Islet precursor cell (in vitro differentiated cells): Measurements from ENCODE around the gene ANKUB1.
"Not testable (repeated sequence)": the region's sequence is repeated elsewhere in the genome, so short reads cannot be mapped to it uniquely, and the experiment has no call there.

Source experiments
- DNase-seq: peaks from one replicate; pipeline ENCODE4 v3.0.0-alpha.2; 2018

ANKUB1 gene, protein sequence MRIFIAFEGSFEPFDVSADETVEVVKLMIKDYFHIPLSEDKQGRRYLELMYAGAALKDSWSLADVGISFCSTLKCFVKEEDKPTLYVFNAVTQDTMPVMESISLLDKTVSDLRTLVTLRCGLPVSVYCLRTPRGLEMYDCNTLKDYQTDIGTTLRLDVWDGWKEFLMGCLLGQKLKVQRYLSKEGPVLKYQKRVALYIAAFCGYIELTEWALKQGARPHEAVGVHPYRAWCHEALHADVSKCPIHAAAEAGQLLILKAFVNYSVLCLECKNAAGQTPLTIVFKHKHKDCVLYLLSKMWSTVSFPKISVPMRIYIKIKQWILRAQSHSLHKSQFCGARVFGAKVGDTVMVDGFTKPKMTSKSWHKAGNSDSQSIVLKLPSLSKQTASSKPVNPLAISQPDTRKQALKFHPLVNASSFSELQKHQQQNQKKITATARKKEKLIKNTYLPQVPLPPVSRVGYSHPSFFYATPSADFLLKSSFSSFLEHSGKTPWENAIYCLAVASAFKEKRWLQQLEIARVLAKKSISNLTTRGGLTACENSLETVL

DNA sequence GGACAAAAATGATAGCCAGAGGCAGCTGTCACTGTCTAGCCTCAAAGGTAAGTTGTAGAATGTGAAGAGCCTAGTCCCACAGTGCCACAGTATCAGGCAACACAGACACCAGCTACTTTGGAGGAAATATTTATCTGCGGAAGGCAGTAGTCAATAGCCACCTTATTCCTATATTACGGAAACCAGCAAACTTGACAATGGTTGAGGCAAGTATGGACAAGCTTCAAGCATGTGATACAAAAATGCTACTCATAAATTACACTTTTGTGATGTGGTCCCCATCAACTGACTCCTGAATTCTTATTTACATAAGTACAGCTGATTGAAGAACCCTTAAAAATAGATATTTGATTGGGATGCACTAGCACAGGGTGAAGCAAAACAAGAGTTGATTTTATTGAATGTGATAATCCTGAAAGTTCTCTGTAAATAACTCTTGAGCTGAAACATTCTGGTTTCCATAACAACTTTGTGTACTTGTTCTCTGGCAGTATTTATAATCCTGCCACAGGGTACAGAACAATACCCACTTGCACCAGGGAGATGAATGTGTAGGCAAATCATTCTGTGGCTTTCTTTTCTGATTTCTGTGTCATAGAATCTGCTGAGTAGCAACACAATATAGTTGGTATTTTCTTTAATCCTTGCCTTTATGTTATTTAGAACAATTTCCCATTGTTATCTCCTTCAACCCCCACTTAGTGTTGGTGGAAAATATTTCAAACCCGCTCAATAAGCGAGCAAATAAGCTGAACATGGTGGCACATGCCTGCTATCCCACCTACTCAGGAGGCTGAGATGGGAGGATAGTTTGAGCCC lies at the start of gene ANKUB1:
ANKUB1 (minus strand) TSS at position 103 of the 819 bp plus-strand sequence. CDS start 188 bp downstream, outside the sequence.
- DNase-seq: no peak

DNA sequence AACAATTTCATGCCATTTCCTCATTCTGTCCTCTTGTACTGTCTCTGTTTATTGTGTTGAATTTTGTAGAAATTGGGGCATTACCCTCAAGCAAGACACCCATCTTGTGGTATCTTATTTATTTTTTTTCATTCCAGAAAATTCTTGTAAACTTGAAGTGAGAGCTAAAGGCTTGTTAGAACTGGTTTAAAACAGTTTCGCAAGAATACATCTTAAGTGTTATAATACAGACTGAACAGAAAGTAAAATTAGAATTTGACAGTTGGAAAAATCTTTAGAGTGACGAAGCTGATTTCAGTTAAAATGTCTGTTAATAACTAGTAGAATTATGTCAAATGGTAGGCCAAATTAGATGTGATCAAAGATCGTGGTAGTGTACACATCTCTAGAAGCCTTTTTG lies 47.5 kb upstream of the ANKUB1 start:
- no peak for DNase-seq

DNA sequence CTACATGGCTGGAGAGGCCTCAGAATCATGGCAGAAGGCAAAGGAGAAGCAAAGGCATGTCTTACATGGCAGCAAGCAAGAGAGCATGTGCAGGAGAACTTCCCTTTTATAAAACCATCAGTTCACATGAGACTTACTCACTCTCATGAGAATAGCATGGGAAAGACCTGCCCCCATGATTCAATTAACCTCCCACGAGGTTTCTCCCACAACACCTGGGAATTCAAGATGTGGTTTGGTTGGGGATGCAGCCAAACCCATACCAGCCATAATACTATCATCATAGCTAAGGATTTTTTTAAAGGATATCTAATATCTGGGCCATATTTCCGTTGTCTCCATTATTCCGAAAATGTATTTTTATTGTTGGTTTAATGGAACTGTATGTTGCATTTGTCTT lies 47.1 kb upstream of the ANKUB1 start:
- DNase-seq: not testable (repeated sequence)

DNA sequence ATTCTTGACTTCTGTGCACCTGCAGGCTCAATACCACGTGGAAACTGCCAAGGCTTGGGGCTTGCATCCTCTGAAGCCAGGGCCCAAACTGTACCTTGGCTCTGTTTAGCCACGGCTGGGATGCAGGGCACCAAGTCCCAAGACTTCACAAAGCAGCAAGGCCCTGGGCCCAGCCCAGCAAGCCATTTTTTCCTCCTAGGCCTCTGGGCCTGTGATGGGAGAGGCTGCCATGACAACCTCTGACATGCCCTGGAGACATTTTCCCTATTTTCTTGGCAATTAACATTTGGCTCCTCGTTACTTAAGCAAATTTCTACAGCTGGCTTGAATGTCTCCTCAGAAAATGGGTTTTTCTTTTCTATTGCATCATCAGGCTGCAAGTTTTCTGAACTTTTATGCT lies 46.1 kb upstream of the ANKUB1 start:
- DNase-seq: not testable (repeated sequence)

DNA sequence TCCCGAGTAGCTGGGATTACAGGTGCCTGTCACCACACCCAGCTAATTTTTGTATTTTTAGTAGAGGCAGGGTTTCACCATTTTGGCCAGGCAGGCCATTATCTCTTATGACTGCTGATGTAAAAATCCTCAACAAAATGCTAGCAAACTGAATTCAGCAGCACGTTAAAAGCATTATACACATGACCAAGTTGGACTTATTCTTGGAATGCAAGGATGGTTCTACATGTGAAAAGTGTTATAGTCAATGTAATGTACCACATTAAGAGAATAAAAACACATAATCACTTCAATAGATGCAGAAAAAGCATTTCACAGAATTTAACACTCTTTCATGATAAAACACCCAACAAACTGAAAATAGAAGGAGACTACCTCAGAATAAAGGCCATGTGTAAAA lies 40.9 kb upstream of the ANKUB1 start:
- DNase-seq: no peak

DNA sequence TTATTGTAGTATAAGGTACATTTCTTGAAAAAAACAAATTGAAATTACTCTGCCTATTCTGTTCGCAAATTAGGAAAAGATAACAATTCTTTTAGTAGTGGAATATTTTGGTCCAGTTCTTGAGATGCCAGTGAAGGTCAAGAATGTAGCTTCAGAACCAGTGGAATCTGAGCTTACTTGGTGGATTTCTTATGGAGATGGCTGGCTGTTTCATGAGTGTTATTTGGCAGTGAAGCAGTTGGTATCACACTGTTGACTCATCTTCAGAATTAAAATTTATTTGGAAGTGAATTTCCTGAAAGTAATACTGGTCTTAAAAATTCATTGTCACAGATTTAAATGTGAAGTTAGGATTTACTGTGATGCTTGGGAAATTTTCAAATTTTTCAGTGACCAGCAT lies 39.7 kb upstream of the ANKUB1 start:
- DNase-seq: no peak

DNA sequence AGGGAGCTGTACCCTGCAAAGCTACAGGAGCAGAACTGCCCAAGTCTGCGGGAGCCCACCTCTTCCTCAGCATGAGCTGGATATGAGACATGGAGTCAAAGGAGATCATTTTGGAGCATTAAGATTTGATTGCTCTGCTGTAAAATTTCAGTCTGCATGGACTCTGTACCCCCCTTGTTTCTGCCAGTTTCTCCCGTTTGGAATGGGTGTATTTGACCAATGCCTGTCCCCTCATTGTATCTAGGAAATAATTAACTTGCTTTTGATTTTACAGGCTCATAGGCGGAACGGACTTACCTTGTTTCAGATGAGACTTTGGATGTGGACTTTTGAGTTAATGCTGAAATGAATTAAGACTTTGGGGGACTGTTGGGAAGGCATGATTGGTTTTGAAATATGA lies 39.0 kb upstream of the ANKUB1 start:
- no peak for DNase-seq

DNA sequence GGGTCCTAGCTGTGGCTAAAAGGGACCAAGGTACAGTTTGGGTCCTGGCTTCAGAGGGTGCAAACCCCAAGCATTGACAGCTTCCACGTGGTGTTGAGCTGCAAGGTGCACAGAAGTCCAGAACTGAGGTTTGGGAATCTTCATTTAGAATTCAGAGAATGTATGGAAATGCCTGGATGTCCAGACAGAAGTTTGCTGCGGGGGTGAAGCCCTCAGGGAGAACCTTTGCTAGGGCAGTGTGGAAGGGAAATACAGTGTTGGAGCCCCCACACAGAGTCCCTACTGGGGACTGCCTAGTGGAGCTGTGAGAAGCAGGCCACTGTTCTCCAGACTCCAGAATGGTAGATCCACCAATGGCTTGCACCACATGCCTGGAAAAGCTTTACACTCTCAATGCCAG lies 38.5 kb upstream of the ANKUB1 start:
- DNase-seq: no peak

DNA sequence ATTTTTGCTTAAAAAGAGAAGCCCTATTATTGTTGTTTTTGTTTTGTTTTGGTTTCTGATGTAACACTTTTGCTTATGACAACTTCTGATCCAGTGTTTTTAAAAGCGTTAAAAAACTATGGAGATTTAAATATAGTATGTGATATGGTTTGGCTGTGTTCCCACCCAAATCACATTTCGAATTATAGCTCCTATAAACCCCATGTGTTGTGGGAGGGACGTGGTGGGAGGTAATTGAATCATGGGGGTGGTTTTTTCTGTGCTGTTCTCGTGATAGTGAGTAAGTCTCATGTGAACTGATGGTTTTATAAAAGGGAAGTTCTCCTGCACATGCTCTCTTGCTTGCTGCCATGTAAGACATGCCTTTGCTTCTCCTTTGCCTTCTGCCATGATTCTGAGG lies 37.3 kb upstream of the ANKUB1 start:
- DNase-seq: not testable (repeated sequence)

DNA sequence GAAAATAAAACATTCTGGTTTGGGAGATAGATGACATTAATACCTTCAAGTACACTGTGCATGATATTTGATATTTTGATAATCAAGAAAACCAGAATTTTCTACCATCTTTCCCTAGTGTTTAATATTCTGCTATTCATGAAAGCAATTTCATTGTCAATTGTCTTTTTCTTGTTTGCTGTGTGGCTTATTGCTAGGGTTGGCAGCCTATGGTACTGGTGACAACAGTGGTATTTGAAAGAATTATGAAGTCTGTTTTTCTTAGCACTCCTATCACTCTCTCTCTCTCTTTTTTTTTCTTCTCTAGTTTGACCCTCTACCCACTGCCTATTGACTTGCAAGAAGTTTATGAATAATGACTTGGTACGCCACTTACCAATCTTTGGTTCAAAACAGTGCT lies 36.0 kb upstream of the ANKUB1 start:
- no peak for DNase-seq

DNA sequence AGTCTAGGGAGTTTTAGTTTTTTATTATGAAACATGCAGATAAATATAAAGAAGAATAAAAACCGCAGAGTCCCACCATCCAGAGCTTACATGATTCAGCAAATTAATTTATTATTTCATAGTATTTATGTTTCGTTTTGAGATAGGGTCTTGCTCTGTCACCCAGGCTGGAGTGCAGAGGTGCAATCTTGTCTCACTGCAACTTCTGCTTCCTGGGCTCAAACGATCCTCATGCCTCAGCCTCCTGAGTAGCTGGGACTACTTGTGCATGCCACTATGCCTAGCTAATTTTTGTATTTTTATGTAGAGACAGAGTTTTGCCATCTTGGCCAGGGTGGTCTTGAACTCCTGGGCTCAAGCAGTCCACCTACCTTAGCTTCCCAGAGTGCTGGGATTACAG lies 34.3 kb upstream of the ANKUB1 start:
- no peak for DNase-seq

DNA sequence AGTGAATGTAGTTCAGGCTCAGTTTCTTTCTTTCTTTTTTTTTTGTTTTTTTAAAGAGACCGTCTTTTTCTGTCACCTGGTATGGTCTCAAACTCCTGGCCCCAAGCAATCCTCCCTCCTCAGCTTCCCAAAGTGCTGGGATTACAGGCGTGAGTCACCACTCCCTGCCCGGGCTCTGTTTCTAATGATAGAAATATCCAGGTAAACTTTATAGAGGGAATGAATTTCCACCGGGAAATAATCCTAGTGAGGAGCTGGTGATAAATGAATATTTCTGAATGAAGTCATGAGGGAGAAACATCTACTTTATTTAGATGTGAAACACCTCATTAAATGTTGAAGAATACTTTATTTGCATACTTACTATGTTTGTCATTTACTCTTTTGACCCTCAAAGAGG lies 27.8 kb upstream of the ANKUB1 start:
- DNase-seq: peak; percentile 60

DNA sequence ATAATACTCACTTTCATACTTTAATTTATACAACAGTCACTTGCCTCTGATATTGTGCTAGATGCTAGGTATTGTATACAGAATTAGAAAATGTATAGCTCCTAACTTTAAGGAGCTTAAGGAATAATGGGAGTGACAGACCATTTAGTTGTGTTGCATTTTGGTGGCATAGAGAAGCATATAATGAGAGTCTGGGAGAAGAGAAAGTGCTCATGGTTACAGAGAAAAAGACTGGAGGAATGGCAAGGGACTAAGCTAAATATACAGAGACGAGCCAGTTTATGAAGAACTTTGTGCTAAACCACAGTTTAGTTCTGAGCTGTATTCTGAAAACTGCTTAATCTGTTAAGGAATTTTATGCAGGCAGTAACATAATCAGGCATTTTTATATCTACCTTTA lies 27.1 kb upstream of the ANKUB1 start:
- no peak for DNase-seq

DNA sequence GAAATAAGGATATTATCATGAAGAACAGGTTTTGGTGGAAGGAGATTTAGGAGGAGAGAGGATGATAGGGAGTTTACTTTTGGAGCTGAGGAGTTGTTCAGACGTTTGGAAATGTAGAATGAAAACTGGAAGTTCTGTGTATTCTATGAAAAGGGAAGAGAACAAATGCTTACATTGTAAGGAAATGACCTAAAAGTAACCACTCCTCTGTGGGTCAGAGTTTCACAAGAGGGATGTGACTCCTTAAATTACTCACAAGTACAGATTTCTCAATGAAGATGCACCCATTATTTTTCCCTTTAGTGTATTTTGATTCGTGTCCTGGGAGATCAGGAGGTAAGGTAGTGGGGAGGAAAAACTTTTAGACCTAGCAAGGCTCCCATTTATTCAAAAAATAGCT lies 24.6 kb upstream of the ANKUB1 start:
- DNase-seq: no peak

DNA sequence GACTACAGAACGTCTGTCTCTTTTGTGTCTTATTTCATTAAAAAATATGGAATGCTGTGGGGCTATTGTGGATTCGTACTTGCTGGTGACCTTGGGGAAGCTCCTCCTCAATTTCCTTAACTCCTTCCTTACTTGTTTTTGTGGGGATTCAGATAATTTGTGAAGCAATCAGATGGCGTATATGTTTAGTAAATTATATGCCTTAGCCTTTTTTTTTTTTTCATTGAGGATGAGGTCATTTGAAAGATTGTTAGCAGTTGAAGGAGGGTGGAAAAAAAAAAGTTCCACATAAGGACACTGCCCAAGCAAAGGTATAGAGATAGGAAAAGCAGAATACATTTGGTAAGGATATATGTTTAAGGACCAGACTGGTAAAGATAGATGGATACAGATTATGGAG lies 24.0 kb upstream of the ANKUB1 start:
- DNase-seq: no peak

DNA sequence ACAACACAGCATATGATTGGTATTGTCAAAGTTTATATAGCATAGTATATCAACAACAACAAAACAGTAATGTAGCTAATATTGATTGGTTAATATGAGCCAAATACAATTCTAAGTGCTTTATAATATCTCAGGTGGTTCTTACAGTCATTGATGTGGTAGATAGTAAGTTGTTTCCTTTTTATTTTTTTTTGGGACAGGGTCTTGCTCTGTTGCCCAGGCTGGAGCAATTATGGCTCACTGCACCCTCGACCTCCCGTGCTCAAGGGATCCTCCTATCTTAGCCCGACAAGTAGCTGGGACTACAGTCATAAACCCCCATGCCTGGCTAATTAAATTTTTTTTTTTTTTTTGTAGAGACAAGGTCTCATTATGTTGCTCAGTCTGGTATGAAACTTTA lies 23.4 kb upstream of the ANKUB1 start:
- DNase-seq: no peak

DNA sequence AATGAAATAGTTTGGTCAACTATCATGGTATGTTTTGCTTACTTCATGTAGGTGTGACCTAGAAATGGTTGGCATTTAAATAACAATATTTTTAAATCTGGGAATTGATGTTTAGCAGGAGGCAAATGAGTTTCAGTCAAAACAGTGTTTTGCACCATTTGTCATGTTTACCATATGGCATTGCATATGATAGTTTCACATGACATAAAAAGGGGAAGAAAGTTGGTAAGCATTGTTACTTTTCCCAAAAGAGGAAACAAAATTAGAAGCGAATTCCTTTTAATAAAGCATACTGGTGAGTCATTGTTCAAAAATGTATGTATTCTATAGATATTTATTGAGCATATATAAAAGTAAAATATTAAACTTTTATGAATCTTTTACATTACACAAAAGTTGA lies 23.0 kb upstream of the ANKUB1 start:
- DNase-seq: no peak

DNA sequence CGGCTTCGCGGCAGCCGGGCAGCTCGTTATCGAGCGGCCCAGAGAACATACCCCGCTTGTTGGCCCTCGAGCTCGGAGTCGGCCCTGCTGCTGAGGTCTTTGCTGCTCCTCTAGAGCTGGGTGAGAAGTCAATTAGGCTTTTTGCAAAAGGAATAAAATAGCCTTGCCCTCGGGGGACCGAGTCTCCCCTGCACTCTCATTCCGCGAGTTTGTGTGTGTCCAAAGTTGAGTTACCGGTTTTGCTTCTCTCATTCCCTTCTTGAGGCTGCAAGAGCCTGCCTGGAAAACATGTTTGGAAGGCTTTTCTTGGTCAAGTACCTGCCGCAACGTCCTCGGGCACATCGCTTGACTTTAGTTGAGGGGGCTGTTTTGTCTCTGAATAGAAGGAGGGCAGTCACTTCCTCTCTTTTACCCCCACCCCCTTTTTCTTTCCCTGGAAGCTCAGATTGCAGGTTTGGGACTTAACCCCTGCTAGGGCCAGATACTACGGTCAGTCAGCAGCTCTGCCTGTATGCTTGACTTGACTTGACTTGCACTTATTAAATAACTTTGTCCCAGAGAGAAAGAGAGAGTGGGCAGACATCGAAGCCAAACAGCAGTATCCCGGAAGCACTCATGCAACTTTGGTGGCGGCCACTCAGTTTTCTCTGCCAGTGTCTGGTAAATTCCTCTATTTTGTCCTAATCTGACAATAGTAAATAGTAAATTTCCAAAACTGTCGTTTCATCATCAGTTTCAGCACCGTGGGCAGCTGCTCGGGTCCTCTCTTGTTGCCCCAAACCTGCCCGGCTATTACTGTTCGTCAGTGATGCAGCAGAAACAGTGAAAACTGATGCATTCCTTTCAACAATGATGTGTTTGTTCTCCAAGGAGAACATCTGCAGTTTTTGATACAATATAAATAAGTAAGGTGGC lies 21.3 kb upstream of the ANKUB1 start:
- peak; percentile 85 for DNase-seq

DNA sequence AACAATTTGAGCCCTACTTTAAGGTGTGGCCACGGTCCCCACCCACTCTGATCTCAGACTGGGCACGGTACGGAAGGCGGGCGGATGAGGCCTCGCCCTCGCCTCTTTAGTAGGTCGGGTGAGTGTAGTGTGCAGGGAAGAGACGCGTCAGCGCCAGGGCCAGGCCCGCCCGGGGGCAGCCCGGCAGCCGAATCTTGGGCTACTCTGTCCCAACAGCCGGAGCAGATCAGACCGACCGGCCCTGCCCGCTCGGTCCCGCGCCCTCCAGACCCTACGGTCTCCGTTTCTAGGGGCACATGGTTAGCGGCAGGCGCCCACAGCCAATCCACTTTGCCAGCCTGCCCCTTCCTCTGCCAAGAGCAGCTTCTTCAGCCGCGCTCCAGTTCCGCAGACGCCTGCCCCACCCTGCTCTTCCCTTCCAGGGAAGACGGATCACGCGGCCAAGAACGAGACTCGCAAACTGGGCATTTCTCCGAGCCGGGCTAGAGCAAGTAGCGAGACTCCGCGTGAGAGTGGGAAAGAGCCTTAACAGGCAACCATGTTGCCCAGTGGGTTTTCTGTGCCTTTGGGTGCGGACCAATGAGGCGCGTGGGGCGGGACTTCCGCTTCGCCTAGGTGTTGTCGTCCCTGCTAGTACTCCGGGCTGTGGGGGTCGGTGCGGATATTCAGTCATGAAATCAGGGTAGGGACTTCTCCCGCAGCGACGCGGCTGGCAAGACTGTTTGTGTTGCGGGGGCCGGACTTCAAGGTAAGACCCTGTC lies 20.4 kb upstream of the ANKUB1 start, which contains the start of gene RNF13:
RNF13 (plus strand) TSS at position 610 of the 761 bp plus-strand sequence. CDS start 32,812 bp downstream, outside the sequence.
- DNase-seq: peak; percentile 97

DNA sequence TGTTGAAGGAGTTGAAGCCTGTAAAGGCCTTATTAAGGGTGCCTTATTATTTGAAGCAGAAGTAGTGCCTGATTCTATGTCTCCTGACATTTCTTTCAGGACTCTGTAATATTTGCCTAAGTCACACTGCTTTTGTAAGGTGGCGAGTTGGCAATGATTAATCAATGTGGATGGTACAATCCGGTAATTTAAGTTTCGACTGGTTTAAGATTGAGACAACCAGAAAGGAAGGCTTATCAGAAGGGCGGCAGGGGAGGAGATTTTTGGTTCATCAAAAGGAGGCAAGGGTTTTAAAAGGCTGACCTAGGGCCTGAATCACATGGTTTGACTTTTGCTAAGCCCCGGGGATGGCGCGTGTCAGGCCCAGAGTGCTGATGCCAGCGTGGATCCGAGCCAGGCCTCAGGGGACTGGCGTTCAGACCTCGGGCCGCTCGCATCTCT lies 19.8 kb upstream of the ANKUB1 start:
- DNase-seq: no peak

DNA sequence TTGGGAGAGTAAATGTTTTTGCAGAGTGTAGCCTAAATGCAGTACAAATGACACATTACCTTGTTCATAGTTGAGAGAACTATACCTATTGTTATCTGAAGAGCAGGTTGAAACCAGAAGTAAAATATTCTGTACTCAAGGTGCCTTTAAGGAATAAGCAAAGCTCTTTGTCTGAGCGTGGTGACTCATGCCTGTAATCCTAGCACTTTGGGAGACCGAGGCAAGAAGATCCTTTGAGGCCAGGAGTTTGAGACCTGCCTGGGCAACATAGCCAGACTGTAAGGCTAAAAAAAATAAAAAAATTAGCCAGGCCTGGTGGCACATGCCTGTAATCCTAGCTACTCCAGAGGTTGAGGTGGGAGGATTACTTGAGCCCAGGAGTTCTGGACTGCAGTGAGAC lies 18.5 kb upstream of the ANKUB1 start:
- no peak for DNase-seq

DNA sequence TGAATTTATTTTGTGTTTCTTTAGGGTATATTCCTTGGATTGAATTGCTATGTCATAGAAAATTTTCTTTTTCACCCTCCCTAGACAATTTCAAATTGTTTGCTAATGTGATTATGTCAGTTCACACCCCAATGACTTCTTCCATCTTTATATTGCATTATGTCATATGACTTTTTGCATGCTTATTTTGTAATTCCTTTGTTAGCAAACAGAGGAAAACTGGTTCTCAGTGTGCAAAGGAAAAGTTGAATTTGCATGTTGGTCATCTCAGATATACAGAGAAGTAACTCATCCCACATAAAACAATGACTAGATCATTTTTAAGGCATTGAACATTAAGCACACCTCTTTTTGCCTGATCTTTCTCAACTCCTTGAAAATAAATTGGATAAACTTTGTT lies 17.3 kb upstream of the ANKUB1 start:
- no peak for DNase-seq
